Esophagus muscularis mucosa (tissue), 4 donors: ENCODE measurements around the gene USP49. TPM values are rescaled to one million over a fixed set of nuclear protein-coding genes. Genes with fewer than 3 reads are reported as not detected.
A peak's percentile ranks its signal among the peaks of the same experiment; 100 is the strongest.

Experiments used
- DNase-seq: peaks from one replicate; pipeline ENCODE4 v3.0.0-alpha.2; 2017; ENCODE audit errors: extremely low spot score
- H3K27ac ChIP-seq, 4 donors: fragments of 200-600 bp; sonication (generic); replicated peaks in 1 of 4; 1 replicate in 3 of 4; 2 replicates in 1 of 4; pipeline ENCODE4 v1.5.1; 2016 to 2019; ENCODE audit warnings: mild to moderate bottlenecking in 1 of 4
- H3K27me3 ChIP-seq, 4 donors: fragments of 200-600 bp; sonication (generic); one replicate each; pipeline versions ENCODE4 v1.5.1 to v1.6.0; 2016 to 2019
- H3K36me3 ChIP-seq, 4 donors: fragments of 200-600 bp; sonication (generic); one replicate each; pipeline ENCODE4 v1.5.1; 2016 to 2019
- H3K4me1 ChIP-seq, 4 donors: fragments of 200-600 bp; sonication (generic); one replicate each; pipeline ENCODE4 v1.5.1; 2016 to 2019
- H3K4me3 ChIP-seq, 4 donors: fragments of 200-600 bp; sonication (generic); 1 replicate in 2 of 4; 2 replicates in 2 of 4; pipeline ENCODE4 v1.5.1; 2016 to 2019; ENCODE audit warnings: mild to moderate bottlenecking in 4 of 4, moderate library complexity in 1 of 4
- H3K9me3 ChIP-seq, 4 donors: fragments of 200-600 bp; sonication (generic); 1 replicate in 3 of 4; 2 replicates in 1 of 4; pipeline ENCODE4 v1.5.1; 2016 to 2019
- EP300 ChIP-seq: sonication (generic); formaldehyde crosslinking; IDR thresholded peaks from one replicate; pipeline ENCODE4 v1.6.1; 2017; ENCODE audit warnings: antibody characterized with exemption
- POLR2A ChIP-seq: fragments of 450-650 bp; IDR thresholded peaks from one replicate; pipeline ENCODE4 v1.6.1; 2017; ENCODE audit warnings: antibody characterized with exemption, moderate library complexity, mild to moderate bottlenecking, low read depth
- POLR2AphosphoS5 ChIP-seq, 2 donors: sonication (generic); formaldehyde crosslinking; IDR thresholded peaks; one replicate each; pipeline ENCODE4 v1.6.1; 2017; ENCODE audit warnings: antibody characterized with exemption in 2 of 2
- WGBS: methylation state at CpG from one replicate; pipeline ENCODE4 v1.1.5; 2018; 5-methylcytosine and 5-hydroxymethylcytosine counted together
- intact Hi-C: fragments of 100-400 bp; cut with DNase I; formaldehyde crosslinking; loops from one replicate; pipeline ENCODE4 v1.15.1; 2023
- total RNA-seq, 4 donors: library from RNA; depleted of rRNA; stranded (reverse); fragments of >200 nt; gene quantifications; one replicate each; pipeline versions ENCODE4 v1.1.0 to v1.2.1, GENCODE V29; 2016
- TF ChIP-seq, protein P1 (sequence below), 3 experiments: fragments of 200-600 bp in 2 of 3; fragments of 450-650 bp in 1 of 3; sonication (generic) in 2 of 3; IDR thresholded peaks; one replicate each; pipeline ENCODE4 v1.5.1; 2017 to 2019; ENCODE audit warnings: antibody characterized with exemption in 3 of 3, mild to moderate bottlenecking in 2 of 3, moderate library complexity in 1 of 3

Gene USP49
- total RNA-seq, 4 donors from 2014 or later = 1.3 to 2.5 (median 2.3) TPM

DNA sequence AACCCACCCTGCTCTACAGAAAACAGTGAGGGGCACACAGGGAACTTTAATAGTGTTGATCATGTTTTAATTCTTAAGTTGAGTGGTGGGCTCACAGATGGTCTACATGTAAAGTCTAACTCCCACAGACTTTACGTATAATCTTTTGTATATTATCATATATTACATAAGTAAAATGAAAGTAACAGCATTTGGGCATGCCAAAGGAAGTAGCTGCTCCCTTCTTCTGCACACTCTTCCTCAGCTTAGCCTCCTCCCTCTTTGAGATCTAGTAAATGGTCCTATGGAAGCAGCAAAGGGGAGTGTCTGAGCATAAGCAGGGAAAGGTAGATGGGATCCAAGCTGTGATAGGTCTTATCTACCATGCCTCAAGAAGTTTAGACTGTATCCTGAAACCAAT, 14.6 kb upstream of the USP49 start:
- 91% methylated on average over 1 of the region's 1 CpG for WGBS
- DNase-seq = no peak

DNA sequence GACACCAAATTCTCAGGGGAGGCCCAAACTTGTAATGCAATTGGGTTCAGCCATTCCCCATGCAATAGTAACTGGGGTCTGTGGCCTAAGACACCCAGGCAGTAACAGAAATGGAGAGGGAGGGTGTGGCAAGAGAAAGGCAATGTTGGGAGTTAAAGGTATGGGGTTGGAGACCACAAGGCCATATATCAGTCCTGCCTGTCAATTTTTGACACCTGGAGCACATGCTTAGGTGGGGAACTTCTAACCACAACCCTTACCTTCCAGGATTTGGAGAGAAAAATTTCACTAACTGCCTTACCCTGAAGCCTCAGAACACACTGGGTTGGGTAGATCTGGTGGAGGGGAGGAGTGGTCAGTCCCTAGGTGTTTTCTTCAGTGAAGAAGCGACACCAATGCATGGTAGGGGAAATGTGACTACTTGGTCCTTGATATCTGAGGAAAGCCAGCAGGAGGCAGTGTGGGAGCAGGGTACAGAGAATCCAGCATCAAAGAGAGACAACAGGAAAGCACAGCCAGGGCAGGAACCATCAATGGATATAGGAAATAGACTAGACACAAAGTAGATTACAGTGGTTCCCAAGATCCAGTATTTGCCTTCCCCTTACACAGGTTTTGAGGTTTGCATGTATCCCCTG, 6.8 kb upstream of the USP49 start:
- TF ChIP-seq EP300 = no peak
- no peak for TF ChIP-seq POLR2A
- no peak for TF ChIP-seq POLR2AphosphoS5 (IDR thresholded peaks at IDR 0.05)
- TF ChIP-seq, protein P1, sequence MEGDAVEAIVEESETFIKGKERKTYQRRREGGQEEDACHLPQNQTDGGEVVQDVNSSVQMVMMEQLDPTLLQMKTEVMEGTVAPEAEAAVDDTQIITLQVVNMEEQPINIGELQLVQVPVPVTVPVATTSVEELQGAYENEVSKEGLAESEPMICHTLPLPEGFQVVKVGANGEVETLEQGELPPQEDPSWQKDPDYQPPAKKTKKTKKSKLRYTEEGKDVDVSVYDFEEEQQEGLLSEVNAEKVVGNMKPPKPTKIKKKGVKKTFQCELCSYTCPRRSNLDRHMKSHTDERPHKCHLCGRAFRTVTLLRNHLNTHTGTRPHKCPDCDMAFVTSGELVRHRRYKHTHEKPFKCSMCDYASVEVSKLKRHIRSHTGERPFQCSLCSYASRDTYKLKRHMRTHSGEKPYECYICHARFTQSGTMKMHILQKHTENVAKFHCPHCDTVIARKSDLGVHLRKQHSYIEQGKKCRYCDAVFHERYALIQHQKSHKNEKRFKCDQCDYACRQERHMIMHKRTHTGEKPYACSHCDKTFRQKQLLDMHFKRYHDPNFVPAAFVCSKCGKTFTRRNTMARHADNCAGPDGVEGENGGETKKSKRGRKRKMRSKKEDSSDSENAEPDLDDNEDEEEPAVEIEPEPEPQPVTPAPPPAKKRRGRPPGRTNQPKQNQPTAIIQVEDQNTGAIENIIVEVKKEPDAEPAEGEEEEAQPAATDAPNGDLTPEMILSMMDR (IDR thresholded peaks at IDR 0.05) = peak in 1 of 3 experiments; percentile 10
- H3K36me3 ChIP-seq = peaks cover 20 to 63% (median 40%) of the 10 kb centered on the region in 4 donors

More for the DNA sequence above, 14.6 kb upstream of the USP49 start:
- H3K4me3 ChIP-seq = no peak overlapping the region
- H3K27me3 ChIP-seq = no peaks in the 10 kb centered on the region
- H3K36me3 ChIP-seq = peaks cover 39 to 94% (median 83%) of the 10 kb centered on the region in 4 donors
- TF ChIP-seq, protein P1 (IDR thresholded peaks at IDR 0.05) = no peak
- no peak for TF ChIP-seq EP300
- no peak for TF ChIP-seq POLR2A
- TF ChIP-seq POLR2AphosphoS5 (IDR thresholded peaks at IDR 0.05) = no peak
- intact Hi-C loops = no loop called here
- H3K9me3 ChIP-seq = no peaks in the 10 kb centered on the region
- H3K4me1 ChIP-seq = peaks cover 0 to 12% (median 0%) of the 10 kb centered on the region in 4 donors
- no peak overlapping the region for H3K27ac ChIP-seq

DNA sequence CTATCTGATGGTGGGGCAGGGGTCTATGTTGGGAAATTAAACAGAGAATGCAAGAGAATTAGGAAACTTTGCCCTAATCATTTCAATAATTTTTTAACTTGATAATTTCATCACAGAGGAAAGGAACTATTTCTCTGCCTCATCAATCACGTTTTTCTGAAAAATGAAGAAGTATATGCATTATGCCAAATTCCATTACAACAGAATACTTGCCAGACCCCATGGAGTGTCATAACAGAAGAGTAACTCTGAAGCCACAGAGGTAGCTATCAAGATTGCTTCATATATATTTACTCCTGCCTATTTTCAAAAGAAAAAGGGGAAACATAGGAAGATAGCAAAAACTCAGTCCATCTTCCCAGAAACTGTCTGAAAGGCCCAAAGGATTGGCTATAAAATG, 5.7 kb upstream of the USP49 start:
- no peak for DNase-seq
- Histone ChIP-seq H3K36me3 (peaks cover 8 to 52% (median 29%) of the 10 kb centered on the region in 4 donors), H3K4me3 (no peak overlapping the region), H3K27me3 (no peaks in the 10 kb centered on the region), H3K4me1 (peaks cover 6 to 9% (median 8%) of the 10 kb centered on the region in 4 donors), H3K9me3 (no peaks in the 10 kb centered on the region), H3K27ac (no peak overlapping the region)
- no peak for TF ChIP-seq EP300
- TF ChIP-seq POLR2A = no peak
- TF ChIP-seq, protein P1 (IDR thresholded peaks at IDR 0.05) = no peak
- no peak for TF ChIP-seq POLR2AphosphoS5 (IDR thresholded peaks at IDR 0.05)
- intact Hi-C loops = no loop called here
- WGBS = 75% methylated on average over 1 of the region's 1 CpG

More for the DNA sequence above, 6.8 kb upstream of the USP49 start:
- Histone ChIP-seq H3K9me3 (no peaks in the 10 kb centered on the region), H3K4me3 (no peak overlapping the region), H3K4me1 (peaks cover 0 to 3% (median 0%) of the 10 kb centered on the region in 4 donors), H3K27me3 (no peaks in the 10 kb centered on the region), H3K27ac (no peak overlapping the region)
- intact Hi-C loops = no loop called here
- WGBS = 89% methylated on average over 1 of the region's 1 CpG
- DNase-seq = no peak

DNA sequence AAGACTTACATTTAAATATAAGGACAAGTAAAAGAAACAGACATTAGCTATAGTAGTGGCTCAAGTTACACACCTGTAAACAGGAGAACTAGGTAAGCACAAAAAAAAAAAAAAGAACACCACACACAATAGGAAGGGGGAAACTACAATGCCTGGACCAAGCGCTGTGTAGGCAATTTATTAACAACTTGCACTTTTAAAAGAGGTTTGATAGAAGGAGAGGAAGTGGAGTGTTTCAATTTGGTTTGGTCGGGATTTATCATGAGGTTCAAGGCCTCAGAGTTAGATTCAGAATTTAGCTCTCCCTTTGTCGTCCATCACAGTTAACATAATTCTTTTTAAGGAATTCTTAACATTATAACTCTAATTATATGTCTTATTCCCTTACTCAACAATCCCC, 1.1 kb upstream of the USP49 start:
- peak overlapping the region; percentile 69 to 83 (median 73) for H3K4me3 ChIP-seq
- WGBS = 59% methylated on average over 3 of the region's 3 CpGs
- DNase-seq = no peak
- intact Hi-C loops = no loop called here
- H3K27me3 ChIP-seq = no peaks in the 10 kb centered on the region
- TF ChIP-seq, protein P1 (IDR thresholded peaks at IDR 0.05) = no peak
- TF ChIP-seq EP300 (no peak), POLR2AphosphoS5 (IDR thresholded peaks at IDR 0.05) (no peak), POLR2A (no peak)
- H3K27ac ChIP-seq = peak overlapping the region in 2 of 4 donors; percentile 78 to 83
- peaks cover 18 to 27% (median 24%) of the 10 kb centered on the region in 4 donors for H3K4me1 ChIP-seq
- no peaks in the 10 kb centered on the region for H3K9me3 ChIP-seq
- peaks cover 0 to 17% (median 3%) of the 10 kb centered on the region in 4 donors for H3K36me3 ChIP-seq
